Colonic mucosa (tissue), 4 donors: ENCODE data around the gene EXTL1. TPM values are rescaled to one million over a fixed set of nuclear protein-coding genes. Genes with fewer than 3 reads are reported as not detected.
"Not testable (repeated sequence)": the region's sequence is repeated elsewhere in the genome, so short reads cannot be mapped to it uniquely, and the experiment has no call there.

Experiments
- DNase-seq: peaks from one replicate; pipeline ENCODE4 v3.0.0-alpha.2; 2020
- H3K27ac ChIP-seq: fragments of 200-600 bp; one replicate; pipeline ENCODE4 v1.8.0; 2021
- H3K27me3 ChIP-seq: fragments of 200-600 bp; one replicate; pipeline ENCODE4 v1.8.0; 2021
- H3K36me3 ChIP-seq: fragments of 200-600 bp; one replicate; pipeline ENCODE4 v1.8.0; 2021
- H3K4me1 ChIP-seq: fragments of 200-600 bp; one replicate; pipeline ENCODE4 v1.8.0; 2021; ENCODE audit warnings: mild to moderate bottlenecking
- H3K4me3 ChIP-seq: fragments of 200-600 bp; one replicate; pipeline ENCODE4 v1.8.0; 2021
- H3K9ac ChIP-seq, 2 donors: one replicate each; pipeline ENCODE4 v1.7.0; 2013; ENCODE audit warnings: control low read depth in 2 of 2, low read depth in 2 of 2, low read length in 2 of 2
- H3K9me3 ChIP-seq: fragments of 200-600 bp; one replicate; pipeline ENCODE4 v1.8.0; 2021
- CTCF ChIP-seq: fragments of 200-600 bp; IDR thresholded peaks from one replicate; pipeline ENCODE4 v1.8.0; 2022; ENCODE audit warnings: antibody characterized with exemption, mild to moderate bottlenecking
- intact Hi-C: fragments of 100-400 bp; cut with DNase I; formaldehyde crosslinking; loops from one replicate; pipeline ENCODE4 v1.14.1; 2022
- total RNA-seq, 2 donors: library from RNA; stranded (reverse); fragmentation: NEBNext Ultra II Directional in 1 of 2; extraction: Animal tissue kit (Norgen Biotek cat#: 25700) in 1 of 2; gene quantifications; one replicate each; pipeline ENCODE4 v1.2.1, GENCODE V29; 2021
- donor health status: healthy.
- donor health status: DM: no; HTN: no; CAD: no.
- donor health status: DM: no; HTN: no; CAD: no.

Gene EXTL1
- total RNA-seq, 2 donors from 2014 or later = 0.05 to 0.29 TPM

GRCh38 chr1:25979210-25979609 is 42.4 kb upstream of the EXTL1 start:
- no peak for DNase-seq
- TF ChIP-seq CTCF = no peak
- H3K9ac ChIP-seq = no peak overlapping the region
- intact Hi-C loops = no loop called here
- no peaks in the 10 kb centered on the region for H3K9me3 ChIP-seq
- peaks cover 9% of the 10 kb centered on the region for H3K36me3 ChIP-seq
- no peaks in the 10 kb centered on the region for H3K4me1 ChIP-seq
- no peak overlapping the region for H3K27ac ChIP-seq
- no peak overlapping the region for H3K4me3 ChIP-seq
- no peaks in the 10 kb centered on the region for H3K27me3 ChIP-seq

GRCh38 chr1:25985171-25985570 is 36.4 kb upstream of the EXTL1 start:
- Histone ChIP-seq H3K36me3 (peaks cover 9% of the 10 kb centered on the region), H3K27ac (no peak overlapping the region), H3K9me3 (no peaks in the 10 kb centered on the region), H3K4me1 (no peaks in the 10 kb centered on the region), H3K27me3 (no peaks in the 10 kb centered on the region), H3K4me3 (no peak overlapping the region), H3K9ac (no peak overlapping the region)
- no peak for TF ChIP-seq CTCF
- intact Hi-C loops = no loop called here
- DNase-seq = no peak

GRCh38 chr1:25985670-25986069 is 35.9 kb upstream of the EXTL1 start:
- no peak overlapping the region for H3K27ac ChIP-seq

GRCh38 chr1:25986773-25987172 is 34.8 kb upstream of the EXTL1 start:
- H3K9ac ChIP-seq, H3K36me3 ChIP-seq, H3K27ac ChIP-seq, H3K9me3 ChIP-seq, intact Hi-C loops, DNase-seq, H3K4me3 ChIP-seq, H3K4me1 ChIP-seq, H3K27me3 ChIP-seq: not testable (repeated sequence)

More at GRCh38 chr1:25985670-25986069, 35.9 kb upstream of the EXTL1 start:
- no peak for DNase-seq
- Histone ChIP-seq H3K36me3 (peaks cover 9% of the 10 kb centered on the region), H3K9me3 (no peaks in the 10 kb centered on the region), H3K4me1 (no peaks in the 10 kb centered on the region), H3K4me3 (no peak overlapping the region), H3K9ac (no peak overlapping the region), H3K27me3 (no peaks in the 10 kb centered on the region)
- intact Hi-C loops = no loop called here
- no peak for TF ChIP-seq CTCF

GRCh38 chr1:25987951-25988350 is 33.6 kb upstream of the EXTL1 start:
- Histone ChIP-seq H3K9ac (no peak overlapping the region), H3K9me3 (no peaks in the 10 kb centered on the region), H3K27me3 (no peaks in the 10 kb centered on the region), H3K36me3 (no peaks in the 10 kb centered on the region), H3K27ac (no peak overlapping the region), H3K4me3 (no peak overlapping the region), H3K4me1 (no peaks in the 10 kb centered on the region)
- DNase-seq = no peak
- TF ChIP-seq CTCF = no peak
- intact Hi-C loops = no loop called here

GRCh38 chr1:25989440-25990234 is 31.9 kb upstream of the EXTL1 start:
- Histone ChIP-seq H3K4me1 (no peaks in the 10 kb centered on the region), H3K27ac (no peak overlapping the region), H3K27me3 (no peaks in the 10 kb centered on the region), H3K9me3 (no peaks in the 10 kb centered on the region), H3K4me3 (no peak overlapping the region), H3K9ac (no peak overlapping the region), H3K36me3 (no peaks in the 10 kb centered on the region)
- no peak for TF ChIP-seq CTCF
- intact Hi-C loops = no loop called here
- DNase-seq = no peak
